Chondrocyte (in vitro differentiated cells): Measurements from ENCODE around the gene SLC36A3. TPM values are rescaled to one million over a fixed set of nuclear protein-coding genes. Genes with fewer than 3 reads are reported as not detected.

Experiments
- DNase-seq: peaks from one replicate; pipeline ENCODE4 v3.0.0; 2021; ENCODE audit warnings: mixed read lengths, low spot score
- H3K27ac Mint-ChIP-seq: one replicate; pipeline ENCODE4 v1.8.0; 2021; ENCODE audit warnings: mild to moderate bottlenecking, moderate library complexity, mixed read lengths; ENCODE audit not compliant: unreplicated experiment
- H3K27me3 Mint-ChIP-seq: 2 replicates; pipeline ENCODE4 v1.8.0; 2021; ENCODE audit warnings: low read depth, mixed read lengths
- H3K36me3 Mint-ChIP-seq: 2 replicates; pipeline ENCODE4 v1.8.0; 2021; ENCODE audit warnings: low read depth, mixed read lengths
- H3K4me1 Mint-ChIP-seq: 2 replicates; pipeline ENCODE4 v1.8.0; 2021; ENCODE audit warnings: low read depth, mild to moderate bottlenecking, mixed read lengths
- H3K4me3 Mint-ChIP-seq: one replicate; pipeline ENCODE4 v1.8.0; 2021; ENCODE audit warnings: mild to moderate bottlenecking, moderate library complexity, mixed read lengths; ENCODE audit not compliant: unreplicated experiment
- H3K9me3 Mint-ChIP-seq: 2 replicates; pipeline ENCODE4 v1.8.0; 2021; ENCODE audit warnings: low read depth, mixed read lengths
- CTCF ChIP-seq: fragments of 200-600 bp; sonication (generic); IDR thresholded peaks from 2 replicates; pipeline ENCODE4 v1.5.0; 2021; ENCODE audit warnings: antibody characterized with exemption, mild to moderate bottlenecking, moderate library complexity
- total RNA-seq: library from RNA; stranded (reverse); gene quantifications from 3 replicates; pipeline ENCODE4 v1.2.1, GENCODE V29; 2021

Gene SLC36A3
- total RNA-seq, 1 donor from 2014 or later: not detected

GRCh38 chr5:151262532-151262931, 41.0 kb downstream of the SLC36A3 start:
- Mint-ChIP-seq H3K9me3 (no peaks in the 10 kb centered on the region), H3K27me3 (no peaks in the 10 kb centered on the region), H3K36me3 (peaks cover 21% of the 10 kb centered on the region), H3K27ac (no peak overlapping the region), H3K4me1 (peaks cover 4% of the 10 kb centered on the region), H3K4me3 (no peak overlapping the region)
- DNase-seq: no peak
- no peak for TF ChIP-seq CTCF

- TF ChIP-seq CTCF: no peak
- Mint-ChIP-seq H3K27ac (no peak overlapping the region), H3K27me3 (no peaks in the 10 kb centered on the region), H3K4me1 (peaks cover 4% of the 10 kb centered on the region), H3K9me3 (no peaks in the 10 kb centered on the region), H3K36me3 (peaks cover 5% of the 10 kb centered on the region), H3K4me3 (no peak overlapping the region)
- DNase-seq: no peak
Measured at GRCh38 chr5:151259931-151260330, 43.6 kb downstream of the SLC36A3 start.

- H3K36me3 Mint-ChIP-seq: peaks cover 2% of the 10 kb centered on the region
- H3K4me1 Mint-ChIP-seq: peaks cover 4% of the 10 kb centered on the region
- TF ChIP-seq CTCF: no peak
- H3K4me3 Mint-ChIP-seq: no peak overlapping the region
- H3K9me3 Mint-ChIP-seq: no peaks in the 10 kb centered on the region
- H3K27me3 Mint-ChIP-seq: no peaks in the 10 kb centered on the region
- H3K27ac Mint-ChIP-seq: no peak overlapping the region
- DNase-seq: no peak
Measured at GRCh38 chr5:151258816-151259215, 44.8 kb downstream of the SLC36A3 start.

DNA sequence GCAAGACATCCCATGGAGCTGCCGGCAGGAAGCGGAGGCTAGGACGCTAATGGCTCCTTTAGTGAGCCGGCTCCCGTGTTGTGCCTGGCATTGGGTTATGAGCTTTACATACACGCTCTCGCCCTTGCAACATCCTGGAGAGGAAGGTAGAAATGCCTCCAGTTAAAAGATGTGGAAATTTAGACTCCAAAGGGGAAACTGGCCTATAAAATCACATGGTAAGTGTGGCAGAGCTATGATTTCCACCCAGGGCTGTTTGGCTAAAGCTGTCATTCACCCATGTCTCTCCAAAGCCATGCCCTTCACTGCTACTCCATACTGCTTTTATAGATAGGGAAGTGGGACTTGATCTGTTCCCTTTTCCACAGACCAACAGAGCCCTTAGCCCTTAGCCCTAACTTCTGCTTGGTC, 45.4 kb downstream of the SLC36A3 start:
- no peak for DNase-seq
- no peak overlapping the region for H3K4me3 Mint-ChIP-seq
- TF ChIP-seq CTCF: no peak
- no peaks in the 10 kb centered on the region for H3K9me3 Mint-ChIP-seq
- H3K4me1 Mint-ChIP-seq: peaks cover 10% of the 10 kb centered on the region
- no peaks in the 10 kb centered on the region for H3K27me3 Mint-ChIP-seq
- no peaks in the 10 kb centered on the region for H3K36me3 Mint-ChIP-seq
- H3K27ac Mint-ChIP-seq: no peak overlapping the region

GRCh38 chr5:151257731-151258181, 45.8 kb downstream of the SLC36A3 start:
- no peak overlapping the region for H3K4me3 Mint-ChIP-seq

More at GRCh38 chr5:151257731-151258181, 45.8 kb downstream of the SLC36A3 start:
- no peak for TF ChIP-seq CTCF
- Mint-ChIP-seq H3K27ac (no peak overlapping the region), H3K9me3 (no peaks in the 10 kb centered on the region), H3K27me3 (no peaks in the 10 kb centered on the region), H3K4me1 (peaks cover 10% of the 10 kb centered on the region), H3K36me3 (no peaks in the 10 kb centered on the region)
- no peak for DNase-seq
